GM19463 (cell line): ENCODE measurements around the gene CCDC85B.
A peak's percentile ranks its signal among the peaks of the same experiment; 100 is the strongest.

Experiments used
- ATAC-seq: cut with Tn5 transposase; IDR thresholded peaks from one replicate; pipeline ENCODE4 v1.9.1; 2021; ENCODE audit warnings: mild to moderate bottlenecking, moderate library complexity; ENCODE audit not compliant: unreplicated experiment

Gene CCDC85B

DNA sequence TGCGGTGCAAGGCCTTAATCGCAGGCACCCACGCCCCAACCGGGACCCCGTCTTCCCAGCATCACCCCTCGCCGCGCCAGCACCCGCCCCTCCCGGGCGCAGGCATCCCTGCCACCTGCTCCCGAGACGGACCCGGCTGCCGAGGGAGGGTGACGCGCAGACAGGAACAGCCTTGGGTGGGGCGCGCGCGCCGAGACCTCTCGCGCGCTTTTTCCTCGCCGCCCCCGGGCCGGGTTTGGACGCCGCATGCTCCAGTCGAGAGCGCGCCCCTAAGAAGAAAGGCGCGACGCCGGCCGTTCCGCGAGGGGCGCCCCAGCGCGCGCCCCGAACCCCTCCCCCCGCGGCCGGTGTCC is 33.0 kb upstream of the CCDC85B start:
- no peak for ATAC-seq

DNA sequence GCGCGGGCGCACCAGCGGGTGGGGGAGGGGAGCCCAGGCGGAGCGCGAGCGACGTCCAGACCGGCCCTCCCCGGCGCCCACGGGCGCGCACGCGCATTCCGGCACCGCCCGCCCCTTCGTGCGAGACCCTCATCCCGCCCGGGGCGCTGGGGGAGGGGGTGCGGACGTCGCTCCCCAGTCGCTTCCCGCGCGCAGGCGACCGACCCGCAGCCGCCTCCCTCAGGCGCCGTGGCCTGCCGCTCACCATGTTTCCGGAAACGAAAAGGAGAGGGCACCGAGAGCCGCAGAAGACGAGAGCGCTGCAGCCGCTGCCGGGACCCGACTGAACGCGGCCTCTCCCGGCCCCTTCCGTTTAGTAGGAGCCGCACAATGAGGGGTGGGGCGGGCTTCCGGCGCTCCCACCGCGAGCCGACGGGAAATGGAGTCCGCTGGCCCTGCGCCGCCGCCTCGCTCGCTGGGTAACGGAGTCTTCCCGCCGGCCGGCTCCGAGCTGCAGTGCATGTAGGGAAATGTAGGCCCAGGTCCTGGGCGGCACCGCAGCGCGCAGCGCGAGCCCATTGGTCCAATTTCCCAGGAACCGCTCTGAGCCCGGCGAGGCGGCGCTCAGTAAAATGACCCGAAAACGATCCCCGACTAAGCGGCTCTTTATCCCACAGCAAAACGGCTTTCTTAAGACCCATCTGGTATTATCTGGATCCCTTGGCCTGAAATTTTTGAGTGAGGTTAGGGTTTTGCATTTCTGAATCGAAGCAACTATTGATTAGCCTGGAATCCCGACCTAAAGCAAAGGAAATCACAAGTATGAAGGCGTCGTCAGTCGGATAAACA is 32.4 kb upstream of the CCDC85B start, which contains the start of gene CFL1:
CFL1 (minus strand) TSS at position 328 of the 828 bp plus-strand sequence; CDS start at position 247, 81 bp downstream.
- ATAC-seq: peak; percentile 42

- ATAC-seq: no peak
These were observed 31.8 kb upstream of the CCDC85B start for GRCh38 chr11:65858681-65859087.

GRCh38 chr11:65859095-65859811 is 31.2 kb upstream of the CCDC85B start:
- ATAC-seq: peak; percentile 57

GRCh38 chr11:65859812-65860277 is 30.6 kb upstream of the CCDC85B start:
- ATAC-seq: no peak

GRCh38 chr11:65860278-65861164 is 30.0 kb upstream of the CCDC85B start, which contains the start of gene MUS81:
Gene MUS81, plus strand, starts transcription at chr11:65860433. Its CDS starts 321 bp downstream, at chr11:65860754.
- peak; percentile 25 for ATAC-seq

- ATAC-seq: no peak
These were observed 29.3 kb upstream of the CCDC85B start for GRCh38 chr11:65861165-65861505.

GRCh38 chr11:65861533-65862183 is 28.8 kb upstream of the CCDC85B start:
- ATAC-seq: no peak

DNA sequence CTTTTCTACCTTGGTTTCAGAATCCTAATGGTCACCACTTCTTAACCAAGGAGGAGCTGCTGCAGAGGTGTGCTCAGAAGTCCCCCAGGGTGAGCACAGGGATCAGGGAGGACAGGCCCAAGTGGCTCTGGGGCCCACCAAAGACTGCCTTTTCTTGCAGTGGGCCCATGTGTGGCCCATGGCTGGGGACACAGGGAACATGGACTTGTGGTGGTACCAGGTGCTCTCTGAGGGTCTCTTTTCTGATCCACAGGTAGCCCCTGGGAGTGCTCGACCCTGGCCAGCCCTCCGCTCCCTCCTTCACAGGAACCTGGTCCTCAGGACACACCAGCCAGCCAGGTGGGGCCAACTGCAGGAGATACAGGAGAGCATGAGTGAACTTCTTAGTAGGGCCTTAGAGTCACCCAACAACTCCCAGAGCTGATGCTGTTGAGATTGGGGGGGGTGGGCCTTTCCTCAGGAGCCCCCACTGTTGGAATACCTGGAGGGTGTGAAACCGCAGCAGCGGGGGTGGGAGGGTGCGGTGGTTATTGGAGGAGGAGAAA is 28.2 kb upstream of the CCDC85B start:
- no peak for ATAC-seq

GRCh38 chr11:65862941-65863888 is 27.3 kb upstream of the CCDC85B start:
- ATAC-seq: no peak

DNA sequence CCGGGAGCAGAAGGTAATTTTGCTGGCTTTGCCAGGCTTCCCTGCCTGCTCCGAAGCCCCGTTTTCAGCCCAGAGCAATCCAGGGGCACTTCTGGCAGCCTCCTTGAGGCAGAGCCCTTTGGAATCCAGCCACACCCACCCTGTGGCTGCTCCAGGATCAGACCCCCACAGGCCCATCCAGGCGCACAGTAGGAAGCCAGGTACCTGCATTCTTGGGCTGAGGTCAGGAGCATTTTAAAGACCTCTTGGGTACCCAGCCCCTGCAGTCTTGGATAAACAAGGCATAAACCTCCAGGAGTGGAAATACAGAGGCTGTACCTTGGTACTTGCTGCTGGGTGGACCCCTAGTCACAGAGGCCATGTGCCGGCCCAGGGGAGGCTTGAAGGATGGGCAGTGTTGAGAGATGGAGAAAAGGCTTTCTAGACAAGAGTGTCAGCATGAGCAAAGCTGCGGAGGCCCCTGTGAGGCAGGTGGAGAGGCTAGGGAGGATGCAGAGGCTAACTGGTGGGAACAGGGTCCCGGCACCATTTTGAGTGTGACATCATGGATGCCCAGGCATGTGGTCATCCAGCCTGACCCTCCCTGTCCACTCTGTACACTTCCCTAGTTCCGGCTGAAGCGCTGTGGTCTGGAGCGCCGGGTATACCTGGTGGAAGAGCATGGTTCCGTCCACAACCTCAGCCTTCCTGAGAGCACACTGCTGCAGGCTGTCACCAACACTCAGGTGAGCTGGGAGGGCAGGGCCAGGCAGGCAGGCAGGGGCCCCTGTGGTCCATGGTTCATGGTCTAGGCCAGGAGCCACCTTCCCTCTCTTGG is 26.4 kb upstream of the CCDC85B start:
- no peak for ATAC-seq

GRCh38 chr11:65864706-65865471 is 25.6 kb upstream of the CCDC85B start:
- no peak for ATAC-seq

DNA sequence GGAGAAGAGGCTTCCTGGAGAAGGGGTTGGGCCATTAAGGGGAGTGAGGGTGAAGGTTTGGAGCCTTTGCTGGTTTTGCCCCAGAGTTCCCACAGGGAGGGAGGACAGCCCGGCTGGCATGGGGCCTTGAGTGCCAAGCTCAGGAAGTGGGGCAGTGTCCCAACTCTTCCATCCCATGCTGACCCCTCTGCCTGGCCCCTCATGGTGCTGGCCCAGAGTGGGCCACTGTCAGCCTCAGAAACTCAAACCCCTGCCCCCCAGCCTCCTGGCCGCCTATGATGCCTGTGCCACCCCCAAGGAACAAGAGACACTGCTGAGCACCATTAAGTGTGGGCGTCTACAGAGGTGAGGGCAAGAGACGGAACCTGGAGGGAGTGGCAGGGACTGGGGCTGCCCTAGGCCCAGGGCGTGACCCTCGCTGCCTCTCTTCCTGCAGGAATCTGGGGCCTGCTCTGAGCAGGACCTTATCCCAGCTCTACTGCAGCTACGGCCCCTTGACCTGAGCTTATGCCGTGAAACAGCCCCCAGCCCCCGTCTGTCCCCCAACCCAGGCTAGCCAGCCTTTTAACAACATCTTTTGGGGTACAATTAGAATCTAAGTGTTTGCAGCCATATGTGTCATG is 24.8 kb upstream of the CCDC85B start:
- ATAC-seq: no peak

DNA sequence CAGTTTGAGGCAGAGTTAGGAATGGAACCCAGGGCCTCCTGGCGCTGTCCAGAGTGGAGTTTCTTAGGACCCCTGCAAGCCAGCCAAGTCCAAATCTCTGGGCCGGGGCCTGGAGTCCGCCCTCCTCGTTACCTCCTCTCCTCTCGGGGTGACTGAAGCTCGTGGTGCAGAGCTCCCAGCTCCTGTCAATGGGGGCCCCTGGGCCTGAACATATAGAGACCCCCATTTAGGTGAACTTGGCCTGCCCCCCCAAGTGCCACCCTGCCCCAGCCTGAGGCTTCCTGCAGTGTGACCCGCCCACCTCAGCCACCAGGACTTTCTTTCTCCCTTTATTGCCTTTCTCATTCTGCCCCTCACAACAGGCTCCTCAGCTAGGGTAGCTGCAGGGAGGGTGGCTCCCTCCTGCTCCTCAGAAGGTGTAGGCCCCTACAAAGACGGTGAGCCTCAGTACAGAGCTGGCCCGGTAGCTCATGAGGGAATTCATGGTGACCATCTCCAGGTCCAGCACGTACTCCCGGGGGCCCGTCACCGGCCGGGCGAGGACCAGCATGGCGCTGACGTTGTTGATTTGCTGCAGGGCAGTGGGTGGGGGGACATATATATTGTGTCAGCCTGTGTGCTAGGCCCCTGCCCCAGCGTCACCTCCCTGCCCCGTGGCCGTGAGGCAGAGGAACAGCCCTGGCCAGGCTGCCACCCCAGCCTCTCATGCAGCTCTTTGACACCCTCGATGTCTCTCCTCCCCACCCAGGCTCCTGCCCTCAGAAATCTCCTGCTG is 23.8 kb upstream of the CCDC85B start:
- no peak for ATAC-seq

- ATAC-seq: no peak
These were observed 23.0 kb upstream of the CCDC85B start for GRCh38 chr11:65867284-65868071.
